HG03565 (cell line): ENCODE results near the gene MED29.

Experiments used
- ATAC-seq: cut with Tn5 transposase; IDR thresholded peaks from one replicate; pipeline ENCODE4 v1.9.1; 2021; ENCODE audit warnings: mild to moderate bottlenecking, moderate library complexity; ENCODE audit not compliant: unreplicated experiment

MED29 gene

DNA sequence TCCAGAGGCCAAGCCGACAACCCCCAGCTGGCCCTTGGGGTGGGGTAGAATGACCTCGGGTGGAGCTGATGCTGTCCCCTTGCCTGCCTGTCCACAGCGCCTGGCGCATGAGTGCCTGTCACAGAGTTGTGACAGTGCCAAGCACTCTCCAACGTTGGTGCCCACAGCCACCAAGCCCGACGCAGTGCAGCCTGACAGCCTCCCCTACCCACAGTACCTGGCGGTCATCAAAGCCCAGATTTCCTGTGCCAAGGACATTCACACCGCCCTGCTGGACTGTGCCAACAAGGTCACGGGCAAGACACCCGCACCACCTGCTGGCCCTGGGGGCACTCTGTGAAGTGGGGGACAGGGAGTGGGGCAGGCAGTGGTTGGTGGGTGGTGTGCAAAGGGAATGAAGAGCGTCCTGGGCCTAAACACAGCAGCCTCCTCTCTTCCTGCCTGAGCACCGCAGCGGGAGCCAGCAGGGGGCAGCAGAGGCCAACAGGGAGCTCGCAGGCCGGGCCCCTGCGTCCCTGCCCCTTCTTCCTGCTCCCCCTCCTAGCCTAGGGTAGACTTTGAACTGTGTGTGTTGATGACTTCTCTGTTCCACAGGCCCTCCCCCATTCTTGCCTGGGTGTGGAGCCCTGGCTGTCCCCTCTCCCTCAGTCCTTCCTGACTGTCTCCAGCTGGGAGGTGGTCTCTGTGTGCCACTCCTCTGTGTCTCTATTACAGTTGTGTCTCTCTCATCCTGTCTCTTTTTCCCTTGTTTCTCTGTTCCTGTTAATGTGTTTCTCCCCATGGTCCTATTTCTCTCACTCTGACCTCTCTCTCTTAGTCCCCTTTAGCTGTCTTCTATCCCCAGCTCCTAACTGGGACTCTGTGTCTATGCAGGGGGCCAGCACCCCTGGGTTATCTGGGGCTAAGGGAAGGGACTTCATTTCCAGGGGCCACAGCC, 6.5 kb downstream of the MED29 start:
- no peak for ATAC-seq

DNA sequence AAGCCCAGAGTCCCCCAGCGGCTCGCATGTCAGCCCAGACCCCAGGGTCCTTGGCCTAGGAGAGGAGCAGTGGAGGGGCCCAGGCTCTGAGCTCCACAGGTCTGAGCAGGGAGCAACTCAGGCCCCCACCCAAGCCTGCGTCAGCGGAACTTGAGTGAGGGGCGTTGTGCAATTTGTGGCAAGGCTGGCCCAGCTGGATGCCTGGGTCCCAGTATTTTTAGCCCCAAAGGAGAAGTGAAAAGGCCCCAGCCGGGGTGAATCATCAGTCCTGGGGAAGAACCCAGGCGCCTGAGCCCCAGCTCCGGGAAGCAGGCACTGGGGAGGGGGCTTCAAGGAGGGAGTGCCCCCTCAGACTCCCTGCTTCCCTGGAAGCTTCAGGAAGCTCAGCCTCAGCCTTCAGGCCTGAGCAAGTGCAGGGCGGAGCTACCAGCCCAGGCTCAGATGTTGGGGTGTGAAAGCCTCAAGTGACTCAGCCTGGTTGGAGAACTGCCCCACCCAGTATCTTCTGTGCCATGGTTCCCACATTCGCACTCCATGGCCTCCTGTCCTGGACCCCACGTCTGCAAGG, 7.2 kb downstream of the MED29 start:
- no peak for ATAC-seq

GRCh38 chr19:39399668-39400050, 8.5 kb downstream of the MED29 start:
- ATAC-seq, result no peak

DNA sequence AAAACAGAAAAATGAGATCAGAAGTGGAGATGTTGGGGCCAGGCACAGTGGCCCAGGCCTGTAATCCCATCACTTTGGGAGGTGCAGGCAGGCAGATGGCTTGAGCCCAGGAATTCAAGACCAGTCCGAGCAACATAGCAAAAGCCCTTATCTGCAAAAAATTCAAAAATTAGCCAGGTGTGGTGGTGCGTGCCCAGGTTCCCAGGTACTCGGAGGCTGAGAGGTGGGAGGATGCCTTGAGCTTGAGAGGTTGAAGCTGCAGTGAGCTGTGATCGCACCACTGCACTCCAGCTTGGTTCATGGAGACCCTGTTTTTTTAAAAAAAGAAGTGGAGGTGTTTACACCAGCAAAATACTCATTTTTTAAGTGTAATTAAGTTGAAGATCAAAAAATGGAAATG, 8.9 kb downstream of the MED29 start:
- no peak for ATAC-seq

DNA sequence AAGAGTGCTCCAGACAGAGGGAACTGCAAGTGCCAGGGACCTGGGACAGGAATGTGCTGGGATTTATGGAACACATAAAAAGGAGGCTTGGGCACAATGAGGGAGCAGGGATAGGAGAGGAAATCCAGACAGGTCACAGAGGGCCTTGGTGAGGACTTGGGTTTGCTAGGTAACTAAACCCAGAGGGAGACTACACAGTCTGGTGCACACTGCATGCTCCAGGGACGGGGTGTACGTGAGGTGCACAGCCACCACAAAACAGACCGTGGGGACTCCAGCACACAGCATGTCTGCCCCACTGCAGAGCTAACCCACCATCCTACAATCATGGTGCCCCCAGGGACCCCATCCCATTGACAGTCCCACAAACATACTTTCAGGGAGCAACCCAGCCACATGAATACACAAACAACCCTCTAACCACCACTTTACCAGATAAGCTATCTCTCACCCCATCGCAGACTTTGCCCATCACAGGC, 9.9 kb downstream of the MED29 start:
- no peak for ATAC-seq

DNA sequence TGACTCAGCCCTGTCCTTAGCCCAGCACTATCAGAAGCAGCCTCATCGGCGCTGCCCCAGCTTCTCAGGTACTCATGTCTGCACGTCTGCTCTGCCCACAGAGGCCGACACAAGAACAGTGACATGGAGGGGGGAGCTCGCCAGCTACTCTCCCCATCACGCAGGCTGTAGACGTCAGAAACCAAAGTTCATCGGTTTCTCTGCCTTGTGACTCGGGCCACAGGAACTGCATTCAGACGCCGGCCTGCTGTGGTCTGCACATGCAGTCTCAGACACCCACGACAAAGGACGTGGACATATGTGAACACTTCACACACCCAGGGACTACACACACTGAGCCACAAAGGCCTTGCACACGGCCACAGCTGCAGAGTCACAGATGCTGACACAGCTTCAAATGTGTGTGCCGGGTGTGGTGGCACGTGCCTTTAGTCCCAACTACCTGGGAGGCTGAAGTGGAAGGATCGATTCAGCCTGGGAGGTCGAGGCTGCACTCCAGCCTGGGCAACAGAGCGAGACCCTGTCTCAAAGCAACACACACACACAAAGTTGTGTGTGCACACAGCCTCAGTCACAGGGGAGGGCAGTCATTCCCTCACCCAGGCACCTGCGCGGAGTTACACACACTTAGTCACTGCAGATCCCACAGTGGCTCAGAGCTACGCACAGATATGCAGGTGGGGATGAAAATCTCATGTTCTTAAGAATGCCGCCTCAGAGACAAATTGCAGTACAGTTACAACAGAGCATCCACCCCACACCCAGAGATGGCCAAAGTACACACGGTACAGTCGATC, 10.6 kb downstream of the MED29 start:
- ATAC-seq, result peak; percentile 8

DNA sequence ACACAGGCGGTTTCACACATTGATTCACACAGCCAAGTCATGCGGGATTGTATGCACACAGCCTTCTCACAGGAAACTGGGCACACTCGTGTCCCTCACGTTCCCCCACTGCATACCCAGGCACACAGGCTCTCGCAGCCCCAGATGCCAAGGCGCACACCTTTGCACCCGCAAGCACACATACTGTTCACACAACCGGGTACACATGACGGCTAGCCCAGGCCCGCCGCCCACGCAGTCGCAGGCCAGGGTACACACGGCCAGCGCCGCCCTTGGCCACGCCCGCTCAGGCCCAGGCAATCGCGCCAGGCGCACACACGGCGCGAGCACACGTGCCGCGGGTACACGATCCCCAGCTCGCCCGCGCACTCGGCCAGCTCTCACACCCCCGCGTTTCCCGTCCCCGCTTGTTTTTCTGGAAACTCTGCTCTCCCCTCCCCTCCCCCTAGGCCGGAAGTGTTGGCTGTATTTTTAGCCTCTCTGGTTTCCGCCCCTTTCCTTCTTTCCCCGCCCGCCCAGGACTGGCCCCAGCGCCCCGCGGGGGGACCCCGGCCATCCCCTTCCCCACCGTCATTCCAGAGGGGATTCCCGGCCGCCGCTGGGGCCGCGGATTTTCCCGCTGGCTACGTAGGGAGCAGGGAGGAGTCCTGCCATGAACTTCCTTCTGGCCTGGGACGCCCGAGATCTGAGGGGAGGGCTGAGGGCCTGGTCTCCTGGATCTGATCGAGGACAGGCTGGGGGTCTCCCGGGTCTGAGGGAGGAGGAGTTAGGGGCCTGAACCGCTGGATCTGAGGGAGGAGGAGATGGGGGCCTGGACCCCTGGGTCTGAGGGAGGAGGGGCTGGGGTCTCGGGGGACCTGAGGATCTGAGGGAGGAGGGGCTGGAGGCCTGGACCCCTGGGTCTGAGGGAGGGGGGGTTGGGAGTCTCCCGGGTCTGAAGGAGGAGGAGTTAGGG, 11.4 kb downstream of the MED29 start:
- ATAC-seq, result peak; percentile 23

DNA sequence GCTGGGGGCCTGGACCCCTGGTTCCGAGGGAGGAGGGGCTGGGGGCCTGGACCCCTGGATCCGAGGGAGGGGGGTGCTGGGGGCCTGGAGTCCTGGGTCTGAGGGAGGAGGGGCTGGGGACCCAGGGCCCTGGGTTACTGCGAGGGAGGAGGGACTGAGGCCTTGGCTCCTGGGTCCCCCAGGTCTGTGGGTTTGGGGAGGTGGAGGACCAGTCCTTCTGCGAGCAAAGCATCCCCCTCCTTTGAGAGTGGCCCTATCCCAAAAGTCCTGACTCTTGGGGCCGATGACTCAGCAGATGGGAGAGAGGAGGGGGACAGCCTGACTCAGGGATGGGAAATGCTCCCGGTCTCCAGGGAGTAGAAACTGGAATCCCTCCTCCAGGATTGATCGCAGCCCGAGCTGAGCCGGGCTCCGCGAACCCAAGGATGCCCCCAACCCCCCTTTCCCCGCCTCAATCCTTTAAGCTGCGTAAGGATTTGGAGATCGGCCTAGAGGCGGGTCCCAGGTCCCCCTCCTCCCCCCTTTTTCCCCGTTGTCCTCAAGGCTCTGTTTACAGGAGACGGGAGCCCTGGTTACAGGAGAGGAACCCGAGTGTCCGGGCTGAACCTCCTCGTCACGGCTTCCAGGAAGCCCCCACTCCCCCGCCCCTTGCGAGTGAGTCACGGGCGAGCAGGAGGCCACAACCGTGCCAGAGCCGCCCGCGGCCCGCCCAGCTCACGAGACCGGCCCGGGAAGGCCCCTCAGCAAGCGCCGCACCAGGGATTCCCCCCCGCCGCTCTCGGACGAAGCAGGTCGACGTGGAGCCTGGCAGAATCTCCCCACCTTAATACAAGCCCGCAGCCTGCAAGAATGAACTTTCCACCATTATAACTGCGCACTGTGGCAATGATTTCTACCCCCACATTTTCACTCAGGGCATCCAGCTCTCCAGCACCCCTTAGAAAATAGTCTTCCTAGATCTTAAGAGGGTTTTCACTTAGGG, 12.4 kb downstream of the MED29 start:
- ATAC-seq, result no peak

DNA sequence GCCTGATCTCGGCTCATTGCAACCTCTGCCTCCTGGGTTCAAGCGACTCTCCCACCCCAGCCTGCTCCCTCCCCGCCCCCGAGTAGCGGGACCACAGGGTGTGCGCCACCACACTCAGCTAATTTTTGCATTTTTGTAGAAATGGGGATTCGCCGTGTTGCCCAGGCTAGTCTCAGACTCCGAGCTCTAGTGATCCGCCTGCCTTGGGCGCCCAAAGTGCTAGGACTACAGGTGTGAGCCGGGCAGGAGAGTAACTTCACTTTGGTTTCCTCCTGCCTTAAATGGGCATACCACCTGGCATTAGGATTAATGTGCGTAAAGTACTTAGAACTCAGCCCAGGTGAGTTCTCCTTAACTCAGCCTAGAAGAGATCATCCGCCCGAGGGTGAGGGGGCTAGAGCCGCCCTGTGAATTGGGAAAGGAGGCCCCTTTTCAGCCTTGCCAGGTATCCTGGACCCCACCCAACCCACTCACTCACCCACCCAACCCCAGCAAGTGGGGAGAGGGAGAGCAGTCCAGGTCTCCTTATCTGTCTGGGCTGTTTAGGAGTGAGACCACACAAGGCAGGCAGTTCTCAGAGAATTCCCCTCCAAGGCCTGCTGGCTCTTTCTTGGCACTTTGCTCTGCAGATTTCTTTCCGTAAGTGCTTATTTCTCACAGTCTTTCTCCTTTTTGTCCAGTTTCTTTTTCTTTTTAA, 14.2 kb downstream of the MED29 start:
- no peak for ATAC-seq

DNA sequence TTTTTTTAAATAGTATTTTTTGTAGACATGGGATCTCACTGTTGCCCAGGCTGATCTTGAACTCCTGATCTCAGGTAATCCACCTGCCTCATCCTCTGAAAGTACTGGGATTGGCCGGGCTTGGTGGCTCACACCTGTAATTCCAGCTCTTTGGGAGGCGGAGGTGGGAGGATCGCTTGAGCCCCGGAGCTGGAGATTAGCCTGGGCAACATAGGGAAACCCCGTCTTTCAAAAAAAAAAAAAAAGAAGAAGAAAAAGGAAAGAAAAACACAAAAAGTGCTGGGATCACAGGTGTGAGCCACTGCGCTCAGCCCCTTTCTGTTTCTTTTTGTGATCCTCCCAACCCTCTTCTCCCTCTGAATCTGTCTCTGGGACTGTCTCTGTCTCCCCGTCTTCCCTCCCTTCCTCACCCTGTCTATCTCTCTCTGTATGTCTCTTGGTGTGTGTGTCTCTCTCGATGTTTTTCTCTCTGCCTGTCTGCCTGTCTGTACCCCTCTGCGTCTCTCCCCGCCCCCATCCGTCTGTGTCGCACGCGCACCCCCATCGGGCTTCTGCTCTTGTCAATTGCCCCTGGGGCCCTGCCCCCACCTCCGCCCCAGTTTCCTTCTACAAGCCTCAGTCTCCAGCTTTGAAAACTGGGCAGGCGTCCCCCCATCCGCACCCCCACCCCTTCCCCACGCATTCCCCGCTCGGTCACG, 14.9 kb downstream of the MED29 start:
- ATAC-seq, result no peak

DNA sequence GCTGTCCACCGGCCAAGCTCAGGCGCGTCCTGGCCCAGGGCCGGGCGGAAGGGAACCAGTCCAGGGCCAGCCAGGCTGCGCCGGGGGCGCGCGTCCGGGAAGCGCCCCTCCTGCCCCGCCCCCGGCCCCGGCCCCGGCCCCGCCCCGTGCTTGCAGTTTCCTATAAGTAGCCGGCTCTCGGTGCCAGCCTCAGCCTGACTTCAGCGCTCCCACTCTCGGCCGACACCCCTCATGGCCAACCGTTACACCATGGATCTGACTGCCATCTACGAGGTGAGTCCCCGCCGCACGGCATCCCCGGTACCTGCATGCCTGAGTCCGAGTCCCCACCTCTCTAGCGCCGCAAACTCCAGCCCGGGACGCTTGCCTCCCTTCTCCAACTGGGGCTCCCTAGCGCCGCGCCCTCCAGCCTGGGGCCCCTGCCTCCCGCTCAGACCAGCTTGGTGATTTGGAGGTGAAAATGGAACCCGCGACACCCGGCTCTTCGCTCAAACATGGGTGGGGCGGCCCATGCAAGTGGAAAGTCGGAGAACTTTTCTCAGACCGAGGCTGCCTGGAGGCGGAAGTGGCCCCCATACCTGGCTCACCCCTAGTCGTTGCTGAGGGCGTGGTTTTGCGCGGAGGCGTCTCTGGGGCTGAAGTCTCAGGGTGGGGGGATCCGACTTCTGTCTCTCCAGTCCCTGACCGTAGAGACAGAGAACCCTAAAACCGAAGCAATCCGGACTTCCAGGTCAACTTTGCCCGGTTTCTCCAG, 15.7 kb downstream of the MED29 start, which contains the start of gene ZFP36:
TSS of gene ZFP36 (plus strand) at position 192 of the 754 bp plus-strand sequence. CDS start at position 250, 58 bp downstream.
- ATAC-seq, result no peak

- ATAC-seq, result no peak
These were observed 16.2 kb downstream of the MED29 start for GRCh38 chr19:39407410-39407659.

GRCh38 chr19:39407660-39408391, 16.6 kb downstream of the MED29 start:
- no peak for ATAC-seq

GRCh38 chr19:39408392-39409207, 17.4 kb downstream of the MED29 start:
- ATAC-seq, result no peak

GRCh38 chr19:39409208-39410016, 18.2 kb downstream of the MED29 start:
- no peak for ATAC-seq
